IMR-90 (cell line): Measurements from ENCODE around the gene TPCN1. TPM values are rescaled to one million over a fixed set of nuclear protein-coding genes. Genes with fewer than 3 reads are reported as not detected.

ENCODE experiments used
- ATAC-seq: fragments of 200-7000 bp; cut with Tn5 transposase; 2 replicates; pipeline ENCODE4 v1.9.1; 2020; ENCODE audit warnings: low read depth, mild to moderate bottlenecking, moderate library complexity
- BruUV-seq: library from RNA; stranded (reverse); fragments of 400-500 nt; replicated peaks from 2 replicates; lab custom pipeline; 2021; lab: Mats Ljungman, UMichigan
- CTCF ChIA-PET: fragments of 300-600 bp; formaldehyde crosslinking; extraction: SDS; loops from one replicate; lab custom pipeline; 2021; ENCODE audit warnings: antibody characterized with exemption; lab: Yijun Ruan, JAX
- POLR2A ChIA-PET: fragments of 300-600 bp; sonication (Branson Sonifier 250); formaldehyde crosslinking; loops from one replicate; lab custom pipeline; 2022; ENCODE audit warnings: antibody characterized with exemption; ENCODE audit not compliant: unreplicated experiment; lab: Charles Lee
- DNase-seq: peaks from one replicate; pipeline ENCODE4 v3.0.0; 2013
- H2AFZ ChIP-seq: replicated peaks from 2 replicates; pipeline ENCODE3; 2013; ENCODE audit warnings: low read length, mild to moderate bottlenecking; ENCODE audit not compliant: poor library complexity
- H2AK5ac ChIP-seq: 2 replicates; pipeline ENCODE4 v1.6.1; 2013; ENCODE audit warnings: low read depth, low read length, inconsistent platforms
- H2AK9ac ChIP-seq: replicated peaks from 2 replicates; pipeline ENCODE3; 2013; ENCODE audit warnings: mild to moderate bottlenecking, low read depth, low read length, moderate library complexity; ENCODE audit not compliant: poor library complexity
- H2BK120ac ChIP-seq: 2 replicates; pipeline ENCODE4 v1.6.1; 2013; ENCODE audit warnings: low read depth, low read length, inconsistent platforms
- H2BK15ac ChIP-seq: 3 replicates; pipeline ENCODE4 v1.6.1; 2013; ENCODE audit warnings: low read depth, low read length, inconsistent platforms
- H2BK20ac ChIP-seq: 2 replicates; pipeline ENCODE4 v1.6.1; 2013; ENCODE audit warnings: low read depth, mild to moderate bottlenecking, inconsistent platforms, low read length, moderate library complexity
- H2BK5ac ChIP-seq: 2 replicates; pipeline ENCODE4 v1.6.1; 2013; ENCODE audit warnings: mild to moderate bottlenecking, low read depth, low read length, inconsistent platforms; ENCODE audit not compliant: poor library complexity, severe bottlenecking
- H3K14ac ChIP-seq: replicated peaks from 2 replicates; pipeline ENCODE4 v1.6.1; 2013; ENCODE audit warnings: low read depth, low read length, inconsistent platforms
- H3K18ac ChIP-seq: 2 replicates; pipeline ENCODE4 v1.6.1; 2013; ENCODE audit warnings: low read depth, low read length, control low read depth
- H3K23ac ChIP-seq: 2 replicates; pipeline ENCODE4 v1.6.1; 2013; ENCODE audit warnings: low read depth, low read length, inconsistent platforms
- H3K27ac ChIP-seq: 2 replicates; pipeline ENCODE4 v1.5.1; 2013; ENCODE audit warnings: mild to moderate bottlenecking, control low read depth, low read length; ENCODE audit not compliant: insufficient read depth
- H3K27me3 ChIP-seq: 2 replicates; pipeline ENCODE4 v1.6.1; 2013; ENCODE audit warnings: low read length; ENCODE audit not compliant: control insufficient read depth, insufficient read depth
- H3K36me3 ChIP-seq: 2 replicates; pipeline ENCODE4 v1.6.1; 2013; ENCODE audit warnings: low read length, mixed read lengths; ENCODE audit not compliant: control insufficient read depth, insufficient read depth
- H3K4ac ChIP-seq: 2 replicates; pipeline ENCODE4 v1.6.1; 2013; ENCODE audit warnings: low read depth, low read length, inconsistent platforms
- H3K4me1 ChIP-seq: 2 replicates; pipeline ENCODE4 v1.6.1; 2013; ENCODE audit warnings: low read length, mixed read lengths; ENCODE audit not compliant: control insufficient read depth, insufficient read depth
- H3K4me2 ChIP-seq: 2 replicates; pipeline ENCODE4 v1.6.1; 2013; ENCODE audit warnings: low read depth, mild to moderate bottlenecking, control low read depth, low read length, moderate library complexity
- H3K4me3 ChIP-seq: 2 replicates; pipeline ENCODE4 v1.5.1; 2013; ENCODE audit warnings: low read depth, mild to moderate bottlenecking, control low read depth, low read length, moderate library complexity; ENCODE audit not compliant: insufficient read depth
- H3K56ac ChIP-seq: 2 replicates; pipeline ENCODE4 v1.6.1; 2013; ENCODE audit warnings: low read length, inconsistent platforms; ENCODE audit not compliant: insufficient read depth; ENCODE audit errors: extremely low read depth
- H3K79me1 ChIP-seq, 2 experiments: 2 replicates each; pipeline ENCODE4 v1.6.1; 2013; ENCODE audit warnings: low read length in 2 of 2, inconsistent platforms in 1 of 2, low read depth in 1 of 2
- H3K9ac ChIP-seq: 2 replicates; pipeline ENCODE4 v1.6.1; 2013; ENCODE audit warnings: low read depth, low read length, control low read depth
- H3K9me1 ChIP-seq: 2 replicates; pipeline ENCODE4 v1.6.1; 2013; ENCODE audit warnings: low read length, inconsistent platforms; ENCODE audit not compliant: insufficient read depth
- H3K9me3 ChIP-seq: 2 replicates; pipeline ENCODE4 v1.6.1; 2013; ENCODE audit warnings: low read length; ENCODE audit not compliant: control insufficient read depth, insufficient read depth
- H4K20me1 ChIP-seq: 2 replicates; pipeline ENCODE4 v1.6.1; 2013; ENCODE audit warnings: low read length, inconsistent platforms; ENCODE audit not compliant: insufficient read depth
- H4K5ac ChIP-seq: 2 replicates; pipeline ENCODE4 v1.6.1; 2013; ENCODE audit warnings: mild to moderate bottlenecking, low read depth, low read length, control low read depth
- H4K8ac ChIP-seq, 2 experiments: 2 replicates each; pipeline ENCODE4 v1.6.1; 2013; ENCODE audit warnings: low read depth in 2 of 2, low read length in 2 of 2, control low read depth in 1 of 2, inconsistent platforms in 1 of 2
- H4K91ac ChIP-seq: 2 replicates; pipeline ENCODE4 v1.6.1; 2013; ENCODE audit warnings: low read depth, low read length, inconsistent platforms; ENCODE audit not compliant: insufficient read depth
- BHLHE40 ChIP-seq: fragments of 150-350 bp; IDR thresholded peaks from 2 replicates; pipeline ENCODE4 v1.6.1; 2016; ENCODE audit warnings: mild to moderate bottlenecking, low read depth, low read length
- CEBPB ChIP-seq: IDR thresholded peaks from 2 replicates; pipeline ENCODE4 v1.6.1; 2012; ENCODE audit warnings: low read depth, low read length, improper control_type of control experiment
- CHD1 ChIP-seq: IDR thresholded peaks from 2 replicates; pipeline ENCODE4 v1.6.1; 2012; ENCODE audit warnings: low read depth, low read length, improper control_type of control experiment
- FOS ChIP-seq: fragments of 150-350 bp; IDR thresholded peaks from 2 replicates; pipeline ENCODE4 v1.6.1; 2016; ENCODE audit warnings: low read depth, low read length
- MAFK ChIP-seq: IDR thresholded peaks from 2 replicates; pipeline ENCODE4 v1.6.1; 2012; ENCODE audit warnings: low read depth, low read length, improper control_type of control experiment
- MAZ ChIP-seq: IDR thresholded peaks from 2 replicates; pipeline ENCODE4 v1.6.1; 2012; ENCODE audit warnings: low read depth, mild to moderate bottlenecking, low read length, improper control_type of control experiment, moderate library complexity, borderline replicate concordance
- MXI1 ChIP-seq: IDR thresholded peaks from 2 replicates; pipeline ENCODE4 v1.6.1; 2012; ENCODE audit warnings: low read depth, mild to moderate bottlenecking, low read length, moderate library complexity, borderline replicate concordance
- NFE2L2 ChIP-seq: fragments of 150-350 bp; IDR thresholded peaks from 2 replicates; pipeline ENCODE4 v1.6.1; 2016; ENCODE audit warnings: low read depth, mild to moderate bottlenecking, low read length
- POLR2A ChIP-seq: IDR thresholded peaks from 2 replicates; pipeline ENCODE4 v1.6.1; 2012; ENCODE audit warnings: mild to moderate bottlenecking, low read depth, low read length
- RAD21 ChIP-seq: IDR thresholded peaks from 2 replicates; pipeline ENCODE4 v1.6.1; 2012; ENCODE audit warnings: low read length, improper control_type of control experiment
- RCOR1 ChIP-seq: IDR thresholded peaks from 2 replicates; pipeline ENCODE4 v1.6.1; 2012; ENCODE audit warnings: mild to moderate bottlenecking, low read length, improper control_type of control experiment; ENCODE audit not compliant: insufficient replicate concordance
- RFX5 ChIP-seq: IDR thresholded peaks from 2 replicates; pipeline ENCODE4 v1.8.0; 2012; ENCODE audit warnings: low read depth, mild to moderate bottlenecking, low read length, moderate library complexity
- SMC3 ChIP-seq: fragments of 150-350 bp; IDR thresholded peaks from 2 replicates; pipeline ENCODE4 v1.6.1; 2016; ENCODE audit warnings: low read depth, mild to moderate bottlenecking, antibody characterized with exemption, low read length, moderate library complexity
- WGBS, 2 experiments: methylation state at CpG; one replicate each; pipeline versions ENCODE4 v1.1.5 to v1.1.7; 2013; ENCODE audit warnings: missing lambda C conversion rate in 2 of 2; ENCODE audit not compliant: insufficient read length in 1 of 2; ENCODE audit errors: extremely low coverage in 2 of 2; 5-methylcytosine and 5-hydroxymethylcytosine counted together
- dilution Hi-C: fragments of 300-500 bp; cut with HindIII; formaldehyde crosslinking; loops from one replicate; pipeline ENCODE4 v1.14.3; 2018; ENCODE audit warnings: low sequenced_read_pairs; ENCODE audit not compliant: unreplicated experiment
- in situ Hi-C: fragments of 300-500 bp; cut with MboI; formaldehyde crosslinking; loops from 3 replicates; pipeline ENCODE4 v1.14.3; 2019; ENCODE audit warnings: low sequenced_read_pairs, inconsistent platforms, mixed read lengths
- intact Hi-C: fragments of 100-400 bp; cut with micrococcal nuclease; formaldehyde crosslinking; loops from 2 replicates; pipeline ENCODE4 v1.10.0; 2022
- polyA plus RNA-seq, 3 experiments: library from polyadenylated mRNA; depleted of rRNA; stranded (reverse); fragments of >200 nt; gene quantifications; 2 replicates each; pipeline ENCODE4 v1.2.3, GENCODE V29; 2012; ENCODE audit warnings: low replicate concordance in 1 of 3
- total RNA-seq: library from RNA; depleted of rRNA; stranded (reverse); fragments of >200 nt; gene quantifications from 2 replicates; pipeline ENCODE4 v1.2.3, GENCODE V29; 2012
- TF ChIP-seq, protein P1 (sequence below): conservative IDR thresholded peaks from 2 replicates; pipeline ENCODE4 v1.5.1; 2012; ENCODE audit warnings: mild to moderate bottlenecking, low read depth, low read length, improper control_type of control experiment
- TF ChIP-seq, protein P2 (sequence below): fragments of 150-350 bp; IDR thresholded peaks from 2 replicates; pipeline ENCODE4 v1.6.1; 2016; ENCODE audit warnings: low read depth, mild to moderate bottlenecking, low read length, moderate library complexity, borderline replicate concordance
- TF ChIP-seq, protein P3 (sequence below): fragments of 150-350 bp; IDR thresholded peaks from 2 replicates; pipeline ENCODE4 v1.6.1; 2017; ENCODE audit warnings: mild to moderate bottlenecking, antibody characterized with exemption, low read length, low read depth

Gene TPCN1
- total and polyA plus RNA-seq, 2 of the 4 experiments (the other 2 are of a cell fraction), result 2.0 to 13.2 TPM

- ChIA-PET POLR2A (interaction anchor here (0.5 kb wide), 1 partner anchor 96 kb away, joined by 3 read pairs; no protein-coding TSS in a partner anchor), CTCF (no interaction called here)
- Histone ChIP-seq H4K20me1 (peaks cover 7% of the 10 kb centered on the region; the same call in 1 of the 2 replicates), H3K4me1 (peaks cover 20% of the 10 kb centered on the region), H3K27me3 (no peaks in the 10 kb centered on the region), H3K4ac (peak overlapping the region; percentile 27; the same call in 1 of the 2 replicates), H3K27ac (no peak overlapping the region), H3K9me3 (no peaks in the 10 kb centered on the region), H3K4me2 (no peak overlapping the region), H2AFZ (no peak overlapping the region), H4K8ac (no peak overlapping the region; a peak in 1 of 4 replicates), H2BK20ac (no peak overlapping the region), H3K18ac (no peak overlapping the region), H3K79me1 (peaks cover 0 to 25% of the 10 kb centered on the region in 2 experiments; a peak in 2 of 4 replicates), H3K14ac (no peak overlapping the region), H3K4me3 (no peak overlapping the region), H2AK9ac (no peak overlapping the region), H4K91ac (no peak overlapping the region; the same call in 1 of the 2 replicates), H3K9ac (no peak overlapping the region), H3K9me1 (peaks cover 25% of the 10 kb centered on the region), H2AK5ac (peak overlapping the region; percentile 64; the same call in 1 of the 2 replicates), H3K36me3 (no peaks in the 10 kb centered on the region; the same call in 1 of the 2 replicates), H3K56ac (no peak overlapping the region), H4K5ac (no peak overlapping the region), H2BK5ac (no peak overlapping the region), H2BK120ac (no peak overlapping the region), H2BK15ac (no peak overlapping the region; the same call in 2 of the 3 replicates), H3K23ac (0 out of 2 replicates have a peak overlapping the region, but pooled peaks have one; percentile 7)
- WGBS, 2 experiments, result 63% methylated on average over 7 of the region's 12 CpGs; no CpG with 5 or more reads in 1 of the 2 experiments
- intact Hi-C loops (no loop called here), in situ Hi-C loops (no loop called here), dilution Hi-C loops (no loop called here)
- DNase-seq (no peak), ATAC-seq (no peak)
- TF ChIP-seq MAFK (no peak), RCOR1 (no peak), CHD1 (no peak), MXI1 (no peak), CEBPB (no peak), NFE2L2 (no peak), POLR2A (no peak), RFX5 (no peak), BHLHE40 (no peak), FOS (no peak), RAD21 (no peak), MAZ (no peak), SMC3 (no peak)
- TF ChIP-seq, protein P1, sequence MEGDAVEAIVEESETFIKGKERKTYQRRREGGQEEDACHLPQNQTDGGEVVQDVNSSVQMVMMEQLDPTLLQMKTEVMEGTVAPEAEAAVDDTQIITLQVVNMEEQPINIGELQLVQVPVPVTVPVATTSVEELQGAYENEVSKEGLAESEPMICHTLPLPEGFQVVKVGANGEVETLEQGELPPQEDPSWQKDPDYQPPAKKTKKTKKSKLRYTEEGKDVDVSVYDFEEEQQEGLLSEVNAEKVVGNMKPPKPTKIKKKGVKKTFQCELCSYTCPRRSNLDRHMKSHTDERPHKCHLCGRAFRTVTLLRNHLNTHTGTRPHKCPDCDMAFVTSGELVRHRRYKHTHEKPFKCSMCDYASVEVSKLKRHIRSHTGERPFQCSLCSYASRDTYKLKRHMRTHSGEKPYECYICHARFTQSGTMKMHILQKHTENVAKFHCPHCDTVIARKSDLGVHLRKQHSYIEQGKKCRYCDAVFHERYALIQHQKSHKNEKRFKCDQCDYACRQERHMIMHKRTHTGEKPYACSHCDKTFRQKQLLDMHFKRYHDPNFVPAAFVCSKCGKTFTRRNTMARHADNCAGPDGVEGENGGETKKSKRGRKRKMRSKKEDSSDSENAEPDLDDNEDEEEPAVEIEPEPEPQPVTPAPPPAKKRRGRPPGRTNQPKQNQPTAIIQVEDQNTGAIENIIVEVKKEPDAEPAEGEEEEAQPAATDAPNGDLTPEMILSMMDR, result no peak
- TF ChIP-seq, protein P2, sequence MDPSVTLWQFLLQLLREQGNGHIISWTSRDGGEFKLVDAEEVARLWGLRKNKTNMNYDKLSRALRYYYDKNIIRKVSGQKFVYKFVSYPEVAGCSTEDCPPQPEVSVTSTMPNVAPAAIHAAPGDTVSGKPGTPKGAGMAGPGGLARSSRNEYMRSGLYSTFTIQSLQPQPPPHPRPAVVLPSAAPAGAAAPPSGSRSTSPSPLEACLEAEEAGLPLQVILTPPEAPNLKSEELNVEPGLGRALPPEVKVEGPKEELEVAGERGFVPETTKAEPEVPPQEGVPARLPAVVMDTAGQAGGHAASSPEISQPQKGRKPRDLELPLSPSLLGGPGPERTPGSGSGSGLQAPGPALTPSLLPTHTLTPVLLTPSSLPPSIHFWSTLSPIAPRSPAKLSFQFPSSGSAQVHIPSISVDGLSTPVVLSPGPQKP, result no peak
- TF ChIP-seq, protein P3, sequence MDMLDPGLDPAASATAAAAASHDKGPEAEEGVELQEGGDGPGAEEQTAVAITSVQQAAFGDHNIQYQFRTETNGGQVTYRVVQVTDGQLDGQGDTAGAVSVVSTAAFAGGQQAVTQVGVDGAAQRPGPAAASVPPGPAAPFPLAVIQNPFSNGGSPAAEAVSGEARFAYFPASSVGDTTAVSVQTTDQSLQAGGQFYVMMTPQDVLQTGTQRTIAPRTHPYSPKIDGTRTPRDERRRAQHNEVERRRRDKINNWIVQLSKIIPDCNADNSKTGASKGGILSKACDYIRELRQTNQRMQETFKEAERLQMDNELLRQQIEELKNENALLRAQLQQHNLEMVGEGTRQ, result no peak
- no TSS peak for BruUV-seq
Measured at GRCh38 chr12:113239811-113240331, 18.6 kb downstream of the TPCN1 start.
